ENCODE measurements around the gene SLC25A26.

SLC25A26 gene, protein sequence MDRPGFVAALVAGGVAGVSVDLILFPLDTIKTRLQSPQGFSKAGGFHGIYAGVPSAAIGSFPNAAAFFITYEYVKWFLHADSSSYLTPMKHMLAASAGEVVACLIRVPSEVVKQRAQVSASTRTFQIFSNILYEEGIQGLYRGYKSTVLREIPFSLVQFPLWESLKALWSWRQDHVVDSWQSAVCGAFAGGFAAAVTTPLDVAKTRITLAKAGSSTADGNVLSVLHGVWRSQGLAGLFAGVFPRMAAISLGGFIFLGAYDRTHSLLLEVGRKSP

DNA sequence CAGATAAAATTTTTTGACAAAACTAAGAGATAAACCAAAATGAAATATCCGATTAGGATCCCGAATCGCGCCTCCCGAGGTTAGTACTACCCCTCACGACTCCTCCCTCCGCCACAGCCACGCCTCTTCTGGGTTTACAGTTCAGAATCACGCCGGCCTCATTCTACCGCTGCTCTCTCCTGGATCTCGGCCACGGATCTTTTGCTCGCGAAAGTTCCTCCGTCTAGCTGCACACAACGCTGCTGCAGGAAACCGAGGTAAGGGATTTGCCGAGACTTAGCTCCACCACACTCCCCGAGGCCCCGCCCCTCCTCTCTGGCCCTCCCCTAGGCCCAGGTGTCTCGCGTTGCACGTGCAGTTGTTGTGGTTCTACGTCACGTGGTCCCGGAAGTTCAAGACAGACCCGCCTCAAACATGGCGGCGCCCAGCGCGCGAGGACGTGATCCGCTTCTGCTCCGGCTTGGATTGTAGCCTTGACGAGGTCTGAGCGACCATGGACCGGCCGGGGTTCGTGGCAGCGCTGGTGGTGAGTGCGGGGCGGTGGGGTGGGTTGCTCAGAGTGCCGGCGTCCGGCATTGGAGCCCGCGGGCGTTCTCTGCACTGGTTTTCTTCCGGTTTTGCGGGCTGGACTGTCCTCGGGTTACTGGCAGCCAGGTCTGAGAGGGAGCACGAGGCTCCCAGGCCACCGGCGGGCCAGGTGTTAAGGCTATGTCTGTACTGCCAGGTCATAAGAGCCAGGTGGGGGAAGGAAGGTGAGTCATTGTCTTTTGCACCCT lies at the start of gene SLC25A26:
Gene SLC25A26, plus strand, starts transcription at position 400 of the 776 bp plus-strand sequence. Its CDS starts 94 bp downstream, at position 494.
- DNase-seq (ENCODE audit: low read depth in 2 of 2) = peak; percentile 92

DNA sequence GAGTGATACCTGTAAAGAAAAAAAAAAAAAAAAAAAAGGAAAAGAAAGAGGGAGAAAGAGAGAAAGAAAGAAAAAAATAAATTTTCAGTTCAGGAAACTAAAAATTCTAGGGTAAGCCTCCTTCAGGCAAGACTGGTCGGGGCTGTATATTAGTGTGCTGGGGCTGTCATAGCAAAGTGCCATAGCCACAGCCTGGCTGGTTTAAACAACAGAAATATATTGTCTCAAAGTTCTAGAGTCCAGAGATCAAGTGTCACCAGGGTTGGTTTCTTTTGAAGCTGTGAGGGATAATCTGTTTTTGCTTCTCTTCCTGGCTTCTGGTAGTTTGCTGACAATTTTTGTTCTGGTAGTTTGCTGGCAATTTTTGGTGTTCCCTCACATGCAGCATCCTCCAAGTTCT lies 48.4 kb upstream of the SLC25A26 start:
- DNase-seq (ENCODE audit: low read depth in 2 of 2) = no peak

DNA sequence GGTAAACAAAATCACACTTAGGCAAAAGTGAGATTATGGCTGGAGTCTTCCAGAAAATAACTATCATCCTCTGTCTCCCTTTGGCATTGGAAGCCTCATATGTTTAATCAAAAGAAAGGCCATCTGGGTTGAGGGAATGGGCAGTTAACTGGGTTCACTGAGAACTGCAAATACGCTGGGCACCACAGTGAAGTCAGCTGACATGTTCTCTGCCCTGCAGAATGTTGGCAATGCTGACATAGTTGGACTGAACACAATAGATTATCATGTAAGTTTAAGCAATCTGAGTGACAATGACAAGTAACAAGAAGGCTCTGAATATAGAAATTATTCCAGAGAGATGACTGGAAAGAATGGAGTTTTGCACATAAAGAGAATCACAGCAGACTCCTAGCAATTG lies 43.8 kb upstream of the SLC25A26 start:
- DNase-seq (ENCODE audit: low read depth in 2 of 2) = no peak

GRCh38 chr3:66178206-66178605 lies 42.6 kb upstream of the SLC25A26 start:
- DNase-seq (ENCODE audit: low read depth in 2 of 2) = no peak

GRCh38 chr3:66179793-66180192 lies 41.0 kb upstream of the SLC25A26 start:
- no peak for DNase-seq (ENCODE audit: low read depth in 2 of 2)

DNA sequence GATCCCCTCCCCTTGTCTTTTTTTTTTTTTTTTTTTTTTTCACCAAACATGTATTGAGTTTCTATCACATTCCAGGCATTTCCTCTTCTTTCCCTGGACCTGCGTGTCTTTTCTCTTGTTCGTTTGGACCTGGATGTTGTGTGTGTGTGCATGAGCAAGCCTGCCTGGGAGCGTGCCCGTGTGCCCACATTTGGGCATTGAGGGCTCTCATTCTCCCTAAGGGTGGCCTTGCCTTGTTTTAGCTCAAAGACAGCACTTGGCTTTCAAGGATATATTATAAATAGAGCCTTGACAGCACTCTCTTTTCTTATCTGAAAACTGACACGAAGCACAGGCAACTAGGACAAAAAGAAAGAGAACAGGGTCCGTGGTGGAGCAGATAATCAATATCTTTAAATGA lies 39.0 kb upstream of the SLC25A26 start:
- no peak for DNase-seq (ENCODE audit: low read depth in 2 of 2)

GRCh38 chr3:66182246-66182645 lies 38.6 kb upstream of the SLC25A26 start:
- DNase-seq (ENCODE audit: low read depth in 2 of 2) = no peak

GRCh38 chr3:66186545-66186944 lies 34.3 kb upstream of the SLC25A26 start:
- no peak for DNase-seq (ENCODE audit: low read depth in 2 of 2)

DNA sequence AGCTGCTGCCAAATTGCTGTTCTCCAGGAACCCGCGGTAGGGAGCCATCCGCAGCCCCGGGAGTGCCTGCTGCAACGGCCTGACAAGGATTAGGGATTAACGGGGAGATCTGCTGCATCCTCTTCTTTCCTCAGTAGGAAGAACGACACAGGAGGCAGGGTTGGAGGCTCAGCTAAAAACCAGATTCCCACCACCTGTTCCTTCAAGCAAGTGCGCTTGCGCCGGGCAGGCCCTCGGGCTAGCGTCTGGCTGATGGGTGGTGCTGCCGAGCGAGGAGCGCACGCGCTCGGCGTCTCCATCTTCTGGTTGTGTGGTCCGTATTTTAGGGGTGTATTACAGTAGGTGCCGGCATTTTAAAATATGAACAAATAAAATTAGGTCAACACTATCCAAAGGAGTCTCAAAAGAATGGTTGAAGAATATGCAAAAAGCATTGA lies 25.4 kb upstream of the SLC25A26 start:
- peak; percentile 7 to 12 for DNase-seq (ENCODE audit: low read depth in 2 of 2)

GRCh38 chr3:66196633-66197032 lies 24.2 kb upstream of the SLC25A26 start:
- DNase-seq (ENCODE audit: low read depth in 2 of 2) = no peak

- no peak for DNase-seq (ENCODE audit: low read depth in 2 of 2)
Observed at GRCh38 chr3:66198437-66199088, 22.2 kb upstream of the SLC25A26 start.

DNA sequence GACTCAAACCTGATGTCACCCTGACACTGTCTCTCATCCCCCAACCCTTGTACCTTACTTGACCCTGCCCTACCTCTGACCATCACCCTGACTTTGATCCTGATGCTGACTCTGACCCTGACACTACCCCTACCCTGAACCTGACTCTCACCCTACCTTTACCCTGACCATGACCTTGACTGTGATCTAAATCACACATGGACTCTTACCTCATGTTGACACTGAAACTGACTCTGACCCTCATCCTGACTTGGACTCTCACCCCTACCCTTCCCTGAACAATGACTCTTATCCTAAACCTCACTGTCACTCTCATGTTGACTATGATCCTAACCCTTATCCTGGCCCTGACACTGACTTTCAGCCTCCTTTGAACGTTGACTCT lies 21.7 kb upstream of the SLC25A26 start:
- DNase-seq (ENCODE audit: low read depth in 2 of 2) = no peak

DNA sequence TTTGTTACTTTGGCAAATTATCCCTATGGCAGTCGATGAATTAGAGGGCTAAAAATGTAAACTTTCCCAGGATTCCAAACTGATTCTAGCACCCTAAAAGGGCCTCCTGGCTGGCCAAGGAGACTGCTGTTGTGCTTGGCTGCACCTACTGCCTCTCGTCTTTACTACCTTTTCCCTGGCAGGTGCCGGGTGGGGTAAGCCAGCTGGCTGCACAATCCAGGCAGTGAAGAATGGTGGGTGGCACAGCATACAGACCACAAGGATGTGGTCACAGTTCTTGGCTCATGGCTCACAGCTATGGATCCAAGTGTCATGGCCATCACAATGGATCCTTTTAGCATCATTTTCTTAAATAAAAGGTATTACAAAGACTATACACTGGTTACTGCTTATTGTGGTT lies 20.7 kb upstream of the SLC25A26 start:
- DNase-seq (ENCODE audit: low read depth in 2 of 2) = no peak

DNA sequence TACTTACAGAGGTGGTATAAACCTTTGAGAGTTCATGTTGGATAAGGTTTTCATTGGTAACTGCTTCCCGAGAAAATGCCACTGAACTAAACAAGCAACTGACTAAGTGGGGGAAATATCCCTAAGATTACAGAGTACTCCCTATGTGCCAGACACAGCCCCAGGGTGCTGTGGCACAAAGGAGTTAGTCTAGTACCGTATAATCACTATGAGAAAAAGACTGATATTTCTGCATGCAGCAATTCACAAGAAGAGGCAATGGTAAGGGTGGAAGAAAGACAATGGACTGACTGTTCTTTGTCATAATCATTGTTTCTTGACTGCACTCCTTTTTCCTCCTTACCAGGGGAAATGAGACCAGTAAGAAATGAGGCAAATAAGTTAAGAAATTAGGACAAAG lies 20.0 kb upstream of the SLC25A26 start:
- no peak for DNase-seq (ENCODE audit: low read depth in 2 of 2)

GRCh38 chr3:66203275-66203674 lies 17.5 kb upstream of the SLC25A26 start:
- no peak for DNase-seq (ENCODE audit: low read depth in 2 of 2)

DNA sequence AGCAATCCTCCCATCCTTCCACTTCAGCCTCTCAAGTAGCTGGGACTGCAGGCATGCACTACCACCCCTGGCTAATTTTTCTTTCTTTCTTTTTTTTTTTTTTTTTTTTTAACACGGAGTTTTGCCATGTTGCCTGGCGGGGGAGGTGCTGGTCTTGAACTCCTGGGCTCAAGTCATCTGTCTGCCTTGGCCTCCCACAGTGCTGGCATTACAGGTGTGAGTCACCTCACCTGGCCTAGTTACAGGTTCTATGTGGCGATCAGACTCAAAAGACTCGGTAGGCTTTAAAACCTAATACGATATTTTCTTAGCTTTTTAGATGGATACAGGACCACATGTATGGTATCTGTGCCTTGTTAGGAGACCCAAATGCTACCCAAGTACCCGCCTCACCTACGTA lies 14.0 kb upstream of the SLC25A26 start:
- no peak for DNase-seq (ENCODE audit: low read depth in 2 of 2)

DNA sequence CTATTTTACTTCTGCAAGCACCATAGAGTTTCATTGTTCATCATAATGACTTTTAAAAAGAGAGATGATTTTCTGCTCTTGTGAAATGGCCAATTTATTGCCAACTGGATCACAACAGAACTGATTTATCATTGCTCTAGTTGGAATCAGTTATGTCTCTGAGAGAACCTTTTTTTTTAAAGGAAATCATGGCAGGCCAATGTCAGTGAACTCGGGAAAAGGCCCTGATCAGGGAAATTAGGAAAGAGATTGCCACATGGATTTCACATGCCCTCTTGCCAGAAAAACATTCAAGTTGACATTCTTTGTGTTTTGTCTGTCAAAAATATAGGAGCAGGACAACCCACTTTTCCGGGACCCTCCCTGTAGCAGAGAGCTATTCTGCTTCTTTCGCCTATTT lies 12.6 kb upstream of the SLC25A26 start:
- DNase-seq (ENCODE audit: low read depth in 2 of 2) = no peak

- no peak for DNase-seq (ENCODE audit: low read depth in 2 of 2)
Observed at GRCh38 chr3:66210687-66211295, 10.0 kb upstream of the SLC25A26 start.

DNA sequence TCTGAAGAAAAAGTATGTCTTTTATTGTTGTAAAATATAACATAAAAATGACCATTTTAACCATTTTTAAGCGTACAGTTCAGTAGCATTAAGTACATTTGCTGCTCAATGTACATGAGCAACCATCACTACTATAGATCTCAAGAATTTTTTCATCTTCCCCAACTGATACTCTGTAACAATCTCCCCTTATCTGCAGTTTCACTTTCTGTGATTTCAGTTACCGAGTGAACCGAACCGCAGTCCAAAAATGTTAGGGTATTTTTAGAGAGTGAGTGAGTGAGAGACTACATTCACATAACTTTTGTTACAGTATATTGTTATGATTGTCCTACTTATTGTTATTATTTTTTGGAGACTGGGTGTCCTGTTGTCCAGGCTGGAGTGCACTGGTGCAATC lies 9.0 kb upstream of the SLC25A26 start:
- no peak for DNase-seq (ENCODE audit: low read depth in 2 of 2)

DNA sequence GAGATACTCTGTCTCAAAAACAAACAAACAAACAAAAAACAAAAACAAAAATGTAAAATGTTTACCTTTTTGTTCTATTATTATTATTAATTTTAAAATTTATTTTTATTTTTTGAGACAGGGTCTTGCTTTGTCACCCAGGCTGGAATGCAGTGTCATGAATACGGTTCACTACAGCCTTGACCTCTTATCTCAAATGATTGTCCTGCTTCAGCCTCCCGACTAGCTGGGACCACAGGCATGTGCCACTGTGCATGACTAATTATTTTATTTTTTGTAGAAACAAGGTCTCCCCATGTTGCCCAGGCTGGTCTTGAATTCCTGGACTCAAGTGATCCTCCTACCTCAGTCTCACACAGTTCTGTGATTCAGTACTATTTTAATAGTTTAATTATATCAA lies 5.7 kb upstream of the SLC25A26 start:
- DNase-seq (ENCODE audit: low read depth in 2 of 2) = no peak

DNA sequence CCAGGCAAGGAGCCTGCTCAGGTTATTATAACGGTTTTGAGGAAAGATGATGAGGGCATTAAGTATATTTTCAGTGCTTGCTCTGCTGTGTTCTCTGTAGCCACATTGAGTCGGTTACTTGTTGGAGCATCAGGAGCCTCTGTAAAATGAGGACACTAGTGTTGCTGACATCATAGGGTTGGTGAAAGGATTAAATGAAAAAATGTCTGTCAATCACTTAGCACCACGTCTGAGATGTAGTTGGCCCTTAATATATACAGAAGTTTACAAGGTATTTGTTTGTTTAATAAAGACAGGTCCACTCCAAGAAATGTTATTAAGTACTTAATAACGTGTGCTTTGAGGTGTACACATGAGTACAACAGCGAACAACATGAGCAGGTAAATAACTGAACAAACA lies 735 bp upstream of the SLC25A26 start:
- DNase-seq (ENCODE audit: low read depth in 2 of 2) = no peak

DNA sequence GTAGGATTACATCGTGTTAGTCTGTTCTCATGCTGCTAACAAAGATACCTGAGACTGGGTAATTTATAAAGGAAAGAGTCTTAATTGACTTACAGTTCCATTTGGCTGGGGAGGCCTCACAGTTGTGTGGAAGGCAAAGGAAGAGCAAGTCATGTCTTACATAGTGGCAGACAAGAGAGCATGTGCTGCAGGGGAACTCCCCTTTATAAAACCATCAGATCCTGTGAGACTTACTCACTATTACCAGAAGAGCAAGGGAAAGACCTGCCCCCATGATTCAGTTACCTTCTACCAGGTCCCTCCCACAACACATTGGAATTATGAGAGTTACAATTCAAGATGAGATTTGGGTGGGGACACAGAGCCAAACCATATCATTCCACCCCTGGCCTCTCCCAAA lies 3.4 kb downstream of the SLC25A26 start:
- no peak for DNase-seq (ENCODE audit: low read depth in 2 of 2)

Data from stimulated activated CD8-positive, alpha-beta memory T cell treated with anti-CD3 and anti-CD28 coated beads, Interleukin-2, amount 100 ng/mL, for 48 hours (primary cell).